CD4-positive, alpha-beta T cell treated with Interleukin-6 at 100 ng/mL for 8 hours (primary cell): ENCODE results near the gene SORCS1.
"Not testable (repeated sequence)": the region's sequence is repeated elsewhere in the genome, so short reads cannot be mapped to it uniquely, and the experiment has no call there.

Experiments
- DNase-seq: peaks from one replicate; pipeline ENCODE4 v3.0.0-alpha.2; 2020; ENCODE audit warnings: mixed read lengths, low spot score

The SORCS1 gene

DNA sequence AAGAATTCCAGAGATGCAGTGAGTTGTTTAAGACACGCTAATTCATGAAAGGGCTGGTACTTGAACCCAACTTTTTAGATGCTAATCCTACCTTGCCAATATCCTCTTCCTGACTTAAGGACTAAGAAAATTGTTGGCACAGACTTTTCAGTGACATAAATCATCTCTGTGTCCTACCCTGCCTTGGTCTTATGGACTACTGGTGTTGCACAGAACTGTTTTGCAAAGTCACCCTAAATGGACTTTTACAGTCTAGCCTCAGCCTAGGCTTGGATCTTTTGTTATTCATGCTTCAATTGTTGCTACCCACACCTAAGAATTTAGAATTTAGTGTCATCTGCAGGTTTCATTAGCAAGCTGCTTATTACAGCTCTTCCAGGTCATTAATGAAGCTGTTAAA lies 112.7 kb downstream of the SORCS1 start:
- DNase-seq, result no peak

DNA sequence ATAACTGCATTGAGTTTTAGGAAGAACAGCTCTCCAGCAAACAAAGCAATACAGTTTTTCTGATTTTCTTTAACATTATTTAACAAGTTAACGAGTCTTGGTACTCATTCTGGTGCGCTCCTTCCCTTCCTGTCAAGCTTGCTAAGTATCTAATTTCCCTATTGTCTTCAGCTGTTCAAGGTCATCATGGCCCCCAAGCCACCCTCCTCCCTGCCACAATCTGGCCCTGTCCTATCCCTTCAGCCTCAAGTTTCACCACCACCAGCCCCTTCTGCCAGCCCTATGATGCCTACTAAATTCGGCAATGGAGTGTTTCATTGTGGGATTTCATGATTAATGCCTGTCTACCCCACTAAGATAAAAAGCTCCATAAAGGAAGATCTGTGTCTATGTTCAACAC lies 121.0 kb downstream of the SORCS1 start:
- DNase-seq, result no peak

DNA sequence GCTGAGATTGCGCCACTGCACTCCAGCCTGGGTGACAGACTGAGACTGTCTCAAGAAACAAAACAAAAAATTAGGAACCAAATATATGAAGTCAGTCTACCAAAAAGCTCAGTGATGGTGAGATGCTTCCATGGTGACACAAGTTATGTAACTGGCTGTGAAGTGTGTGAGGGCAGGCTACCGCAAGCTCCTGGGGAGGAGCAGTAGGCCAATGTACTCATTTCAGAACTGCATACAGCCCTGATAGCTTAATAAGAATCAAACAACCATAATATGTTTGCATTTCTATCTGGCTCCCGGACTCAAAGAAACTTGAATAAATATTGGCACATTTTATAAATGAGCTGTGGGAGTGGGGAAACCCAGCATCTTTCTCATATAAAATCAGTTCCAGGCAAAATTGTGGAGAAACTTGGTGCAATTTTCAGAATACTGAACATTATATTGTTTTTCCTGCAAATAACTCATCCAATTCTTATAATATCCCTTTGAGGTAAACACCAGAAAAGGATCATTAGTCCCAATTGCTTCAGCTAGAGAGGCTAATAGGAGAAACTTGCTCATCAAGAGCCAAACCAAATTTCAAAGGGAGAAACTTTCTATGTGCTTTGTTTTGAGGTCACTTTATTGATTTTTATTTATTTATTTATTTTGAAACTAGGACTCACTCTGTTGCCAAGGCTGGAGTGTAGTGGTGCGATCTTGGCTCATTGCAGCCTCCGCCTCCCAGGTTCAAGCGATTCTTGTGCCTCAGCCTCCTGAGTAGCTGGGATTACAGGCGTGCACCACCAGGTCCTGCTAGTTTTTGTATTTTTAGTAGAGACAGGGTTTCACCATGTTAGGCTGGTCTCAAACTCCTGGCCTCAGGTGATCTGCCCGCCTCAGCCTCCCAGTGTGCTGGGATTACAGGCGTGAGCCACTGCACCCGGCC lies 127.0 kb downstream of the SORCS1 start:
- DNase-seq, result no peak

DNA sequence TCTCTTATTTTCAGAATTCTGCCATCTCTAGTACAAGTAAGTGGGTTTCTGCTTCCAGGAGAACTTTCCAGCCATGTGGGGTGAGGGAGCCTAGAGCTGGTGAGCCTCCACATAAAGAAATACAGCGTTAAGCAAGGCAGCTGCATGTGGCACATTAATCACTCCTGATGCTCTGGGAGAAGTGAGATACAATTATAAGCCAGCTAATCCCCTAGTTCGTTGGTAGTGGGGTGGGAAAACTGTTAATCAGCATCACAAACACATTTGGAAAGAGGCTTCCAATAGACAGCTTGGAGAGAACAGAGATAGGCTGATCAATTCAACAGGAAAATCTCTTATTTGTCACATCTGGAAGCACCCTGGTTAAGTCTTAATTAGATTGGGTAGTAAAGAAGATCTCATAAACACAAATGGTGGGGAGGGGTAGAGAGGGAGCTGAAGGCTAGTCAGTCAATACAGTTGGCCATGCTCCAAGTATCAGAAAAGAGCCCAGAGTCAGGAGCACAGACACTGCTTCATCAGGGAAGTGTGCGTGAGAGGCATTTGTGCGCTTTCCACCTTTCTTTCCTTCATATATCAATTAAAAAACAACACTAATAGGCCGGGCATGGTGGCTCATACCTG lies 130.6 kb downstream of the SORCS1 start:
- no peak for DNase-seq

DNA sequence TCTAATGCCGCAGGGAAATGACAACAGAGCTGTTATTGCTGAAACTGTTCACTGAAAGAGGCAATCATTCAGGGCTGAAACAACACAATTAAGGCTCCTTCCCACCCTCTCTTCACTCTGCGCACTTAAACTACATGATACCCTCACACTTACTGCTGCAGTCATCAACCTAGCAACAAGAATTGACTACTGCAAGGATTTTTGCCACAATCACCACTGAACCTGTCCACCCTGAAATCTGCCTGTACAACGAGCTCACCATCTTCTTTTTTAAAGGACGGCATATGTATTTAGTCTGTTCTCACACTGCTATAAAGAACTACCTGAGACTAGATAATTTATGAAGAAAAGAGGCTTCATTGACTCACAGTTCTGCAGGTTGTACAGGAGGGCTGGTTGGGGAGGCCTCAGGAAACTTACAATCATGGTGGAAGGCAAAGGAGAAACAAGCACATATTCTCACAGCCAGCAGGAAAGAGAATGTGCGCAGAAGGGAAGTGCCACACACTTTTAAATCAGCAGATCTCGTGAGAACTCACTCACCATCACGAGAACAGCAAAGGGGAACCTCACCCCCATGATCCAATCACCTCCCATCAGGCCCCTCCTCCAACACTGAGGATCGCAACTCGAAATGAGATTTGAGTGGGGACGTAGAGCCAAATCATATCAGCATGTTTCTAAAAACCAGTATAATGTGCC lies 131.7 kb downstream of the SORCS1 start:
- DNase-seq, result no peak

DNA sequence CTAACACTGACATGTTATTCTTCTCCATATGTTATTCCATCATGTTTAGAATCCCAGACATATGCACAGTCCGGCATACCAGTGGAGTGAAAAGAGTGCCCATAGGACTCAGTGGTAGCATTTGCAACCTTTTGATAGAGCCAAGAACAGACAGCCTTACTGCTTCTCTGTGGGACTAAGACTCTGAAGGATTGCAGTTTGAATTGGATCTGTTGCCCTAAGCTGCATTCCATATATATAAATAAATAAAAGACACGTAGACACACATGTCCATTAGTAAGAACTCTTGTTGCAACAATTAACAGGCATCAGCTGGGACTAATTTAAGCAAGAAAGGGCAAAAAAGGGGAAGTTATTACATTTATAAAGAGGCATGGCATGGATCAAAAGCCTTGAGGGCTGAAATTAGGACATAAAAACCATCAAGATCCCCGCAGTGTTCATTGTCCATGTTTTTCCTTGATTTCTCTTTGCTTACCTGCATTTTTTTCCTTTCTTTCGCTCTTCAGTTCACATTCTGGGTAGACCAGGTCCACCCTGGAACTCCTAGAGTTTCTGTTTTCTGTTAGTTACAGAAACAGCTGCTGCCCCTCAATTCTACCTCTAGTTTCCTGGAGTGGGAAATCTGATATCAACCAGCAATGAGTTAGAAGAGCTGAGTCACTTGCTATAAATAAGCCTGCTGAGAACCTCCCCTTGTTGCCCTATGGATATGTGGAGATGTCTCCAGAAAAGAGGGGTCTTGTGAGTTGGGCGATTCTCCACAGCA lies 132.4 kb downstream of the SORCS1 start:
- no peak for DNase-seq

DNA sequence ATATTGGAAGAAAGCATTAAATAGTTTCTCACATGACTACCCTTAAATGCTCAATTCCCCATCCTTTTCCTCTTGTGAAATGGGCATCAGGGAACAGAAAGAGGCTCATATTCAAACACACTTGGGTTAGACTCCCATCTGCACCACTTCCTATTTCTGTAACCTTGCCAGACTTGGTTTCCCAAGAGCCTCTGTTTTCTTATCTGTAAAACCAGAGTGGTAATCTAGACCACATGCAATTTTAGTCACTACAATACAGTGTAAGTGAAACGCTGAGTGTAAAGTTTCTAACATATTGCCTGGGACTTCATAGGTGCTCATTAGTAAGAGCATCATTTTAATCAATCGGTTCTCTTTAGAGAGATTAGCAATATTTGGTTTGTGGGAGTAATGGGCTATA lies 136.3 kb downstream of the SORCS1 start:
- no peak for DNase-seq

DNA sequence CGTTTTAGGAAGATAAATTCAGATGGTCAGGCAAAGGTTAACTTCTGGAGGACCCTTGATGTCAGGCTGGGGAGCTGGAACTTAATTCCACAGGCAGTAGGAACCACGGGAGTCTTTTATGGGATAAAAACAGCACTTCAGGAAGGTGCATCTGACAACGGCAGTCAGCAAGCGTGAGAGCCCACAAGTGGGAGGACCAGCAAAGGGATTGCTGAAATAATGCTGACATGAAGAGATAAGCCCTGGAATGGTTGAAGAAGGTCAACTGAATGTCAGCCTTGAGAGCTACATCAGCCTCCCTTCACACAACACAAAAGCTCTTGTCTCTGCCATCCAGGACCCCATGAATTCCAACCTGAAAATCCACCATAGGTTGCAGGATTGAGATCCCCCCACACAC lies 138.8 kb downstream of the SORCS1 start:
- DNase-seq, result no peak

DNA sequence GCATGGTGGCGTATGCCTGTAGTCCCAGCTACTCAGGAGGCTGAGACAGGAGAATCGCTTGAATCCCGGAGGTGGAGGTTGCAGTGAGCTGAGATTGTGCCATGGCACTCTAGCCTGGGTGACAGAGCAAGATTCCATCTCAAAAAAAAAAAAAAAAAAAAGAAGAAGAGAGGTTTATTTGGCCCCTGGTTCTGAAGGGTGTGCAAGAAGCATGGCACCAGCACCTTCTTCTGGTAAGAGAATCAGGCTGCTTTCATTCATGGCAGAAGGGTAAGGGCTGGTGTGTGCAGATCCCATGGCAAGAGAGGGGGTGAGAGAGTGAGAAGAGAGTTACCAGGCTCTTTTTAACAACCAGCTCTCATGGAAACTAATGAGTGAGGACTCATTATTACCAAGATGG lies 140.5 kb downstream of the SORCS1 start:
- DNase-seq, result not testable (repeated sequence)

DNA sequence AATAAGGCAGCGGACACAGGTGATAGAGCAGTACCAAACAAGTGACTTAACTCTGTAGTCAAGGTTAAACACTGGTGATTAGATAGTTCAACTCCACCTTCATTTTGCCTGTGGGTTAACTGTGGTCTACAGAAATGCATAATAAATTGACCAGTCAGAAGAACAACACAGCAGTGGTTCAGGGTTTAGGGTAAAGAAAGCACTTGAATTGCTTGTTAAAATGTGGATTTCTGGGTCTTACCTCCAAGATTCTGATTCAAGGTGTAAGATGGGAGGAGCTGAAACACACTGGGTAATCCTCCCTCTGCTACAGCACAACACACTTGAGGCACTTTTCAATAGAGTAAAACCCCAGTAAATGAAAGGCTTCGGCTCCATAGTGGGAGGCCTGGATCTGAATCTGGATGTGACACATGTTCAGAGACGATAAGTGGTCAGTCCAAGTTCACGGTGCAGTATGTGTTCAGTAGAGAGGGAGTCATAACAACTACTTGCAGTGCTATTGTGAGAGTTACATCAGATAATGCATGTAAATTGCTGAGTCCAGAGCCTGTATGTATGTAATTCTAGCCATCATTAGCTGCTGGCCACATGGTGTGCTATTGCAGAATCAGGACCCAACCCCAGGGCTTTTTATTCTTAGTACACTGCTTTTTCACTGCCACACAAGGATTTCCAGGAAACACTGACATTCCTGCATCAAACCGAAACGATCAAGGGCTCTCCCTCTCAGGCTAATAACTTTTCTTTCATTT lies 141.7 kb downstream of the SORCS1 start:
- no peak for DNase-seq

DNA sequence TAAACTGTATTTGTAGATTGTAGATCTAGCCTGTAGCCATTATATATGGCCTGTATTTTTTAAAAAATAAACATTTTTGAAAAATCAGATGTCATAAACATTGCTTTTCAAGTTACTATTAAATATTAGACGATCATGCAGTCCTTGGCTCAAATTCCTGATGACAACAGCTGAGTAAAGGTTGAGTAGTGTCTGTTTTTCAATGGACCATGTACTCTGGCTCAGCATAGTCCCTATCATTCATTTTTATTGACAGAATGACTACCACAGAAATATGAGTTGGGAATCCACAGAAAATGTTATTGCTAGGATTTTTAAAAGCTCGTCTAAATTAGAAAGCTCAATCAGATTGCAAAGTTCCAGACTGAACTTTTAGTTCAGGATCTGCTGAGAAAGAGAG lies 145.4 kb downstream of the SORCS1 start:
- DNase-seq, result no peak

DNA sequence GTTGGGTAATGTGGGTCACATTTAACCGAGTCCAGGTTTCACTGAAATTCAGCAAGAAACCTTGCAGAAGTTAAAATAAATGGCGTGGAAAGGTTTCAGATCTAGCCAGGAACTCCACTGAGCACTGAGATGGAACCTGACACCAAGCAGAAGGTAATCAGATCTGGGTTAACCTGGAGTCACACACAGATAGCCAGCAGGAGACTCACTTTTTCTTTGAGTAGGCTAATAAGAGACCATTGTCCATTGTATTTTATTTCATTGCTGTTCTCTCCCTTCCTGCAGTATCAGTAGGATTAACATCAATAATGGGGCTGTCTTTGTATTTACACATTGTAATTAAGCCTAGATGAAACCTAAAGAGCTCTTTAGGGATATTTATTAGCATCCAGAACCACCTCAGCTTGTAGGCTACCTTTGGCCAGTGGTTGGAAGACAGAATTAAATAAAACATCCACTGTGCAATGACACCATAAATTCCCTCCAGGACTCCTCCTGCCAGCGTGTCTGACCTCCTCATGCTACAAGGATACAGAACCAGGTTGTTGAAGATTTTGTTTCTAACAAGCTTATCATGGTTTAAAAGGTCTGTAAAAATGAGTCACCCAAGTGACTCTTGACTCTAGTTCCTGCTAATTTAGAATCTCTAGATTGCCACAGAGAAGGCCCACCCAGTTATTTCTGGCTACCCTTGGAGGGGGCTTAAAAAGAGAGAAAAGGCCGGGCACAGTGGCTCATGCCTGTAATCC lies 151.1 kb downstream of the SORCS1 start:
- no peak for DNase-seq

DNA sequence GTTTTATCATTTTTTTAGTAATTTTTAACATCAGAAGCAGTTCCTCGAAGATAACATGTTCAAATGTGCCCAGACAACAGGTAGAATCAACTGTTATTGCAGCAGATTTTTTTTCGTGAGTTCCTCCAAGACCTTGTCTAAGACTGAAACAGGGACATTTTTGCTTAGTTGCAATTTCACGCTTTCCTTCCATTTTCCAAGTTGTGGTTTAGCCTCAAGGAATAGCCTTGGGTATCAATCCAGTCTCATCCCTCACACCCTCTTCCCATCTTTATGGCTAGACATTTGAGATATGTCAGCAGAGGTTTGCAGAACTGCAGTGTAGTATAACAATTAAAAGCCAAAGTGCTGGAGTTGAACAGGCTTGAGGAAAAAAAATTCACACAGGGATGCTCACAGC lies 152.5 kb downstream of the SORCS1 start:
- no peak for DNase-seq

DNA sequence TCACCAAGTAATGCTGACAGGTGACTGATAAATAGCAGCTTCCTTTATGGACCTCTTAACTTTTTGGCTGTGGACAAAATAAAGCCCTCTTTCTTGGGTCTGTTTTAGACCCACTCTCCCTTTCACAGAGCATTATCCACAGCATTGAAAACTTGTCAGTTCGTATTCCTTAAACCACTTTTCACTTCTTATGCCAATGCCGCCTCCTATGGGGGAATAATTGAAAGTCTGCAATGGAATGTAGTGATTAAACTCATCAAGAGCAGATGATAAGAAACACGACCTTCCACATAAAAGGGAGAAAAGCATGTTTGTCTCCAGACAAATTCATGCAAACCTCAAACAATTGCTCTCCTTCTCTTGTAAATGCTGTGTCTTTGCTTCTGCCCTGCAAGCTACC lies 153.4 kb downstream of the SORCS1 start:
- no peak for DNase-seq

DNA sequence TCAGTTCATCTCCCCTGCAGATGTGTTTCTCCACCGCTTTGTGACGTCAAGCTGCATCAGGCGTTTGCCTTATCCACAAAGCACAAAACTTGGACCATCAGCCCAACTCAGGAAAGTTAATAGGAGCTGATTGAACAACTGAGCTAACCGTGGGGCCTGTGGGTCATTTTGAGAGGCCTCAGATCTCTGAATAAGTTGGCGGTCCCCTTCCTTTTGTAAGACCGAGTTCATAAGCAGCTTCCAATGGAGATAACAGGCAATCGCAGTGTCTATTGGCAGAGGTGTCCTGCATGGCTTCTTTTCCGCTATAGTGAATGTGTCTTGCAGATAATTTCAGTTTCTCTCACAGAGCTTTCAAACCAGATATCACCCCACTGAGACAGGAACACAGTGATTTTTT lies 154.0 kb downstream of the SORCS1 start:
- DNase-seq, result no peak

DNA sequence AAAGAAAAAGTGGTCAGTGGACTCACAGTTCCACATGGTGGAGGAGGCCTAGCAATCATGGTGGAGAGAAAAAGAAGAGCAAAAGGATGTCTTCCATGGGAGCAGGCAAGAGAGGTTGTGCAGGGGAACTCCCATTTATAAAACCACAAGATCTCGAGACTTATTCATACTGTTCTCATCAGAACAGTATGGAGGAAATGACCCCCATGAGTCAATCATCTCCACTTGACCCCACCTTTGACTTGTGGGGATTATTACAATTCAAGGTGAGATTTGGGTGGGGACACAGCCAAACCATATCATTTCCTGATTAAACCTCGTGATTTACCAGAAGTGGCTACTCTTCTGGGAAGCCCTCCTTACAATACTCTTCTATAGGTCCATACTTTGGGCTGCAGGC lies 160.1 kb downstream of the SORCS1 start:
- DNase-seq, result no peak

DNA sequence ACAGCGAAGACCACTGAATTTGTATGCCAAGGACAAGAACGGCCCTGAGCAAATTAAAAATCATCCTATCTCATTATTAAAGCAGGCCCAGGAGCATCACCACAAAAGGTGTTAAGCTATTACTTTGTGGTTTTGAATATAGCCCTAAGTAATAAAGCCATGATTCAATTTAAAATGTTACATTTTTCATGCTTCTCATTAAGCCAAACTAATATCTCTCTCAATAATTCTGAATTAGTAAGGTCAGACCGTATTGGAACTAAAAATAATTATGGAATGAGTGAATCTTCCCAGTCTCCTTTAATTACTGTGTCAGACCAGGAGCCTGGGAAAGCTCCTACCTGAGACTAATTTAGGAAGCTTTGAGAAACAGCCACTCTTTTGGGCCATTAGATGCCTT lies 162.4 kb downstream of the SORCS1 start:
- no peak for DNase-seq

DNA sequence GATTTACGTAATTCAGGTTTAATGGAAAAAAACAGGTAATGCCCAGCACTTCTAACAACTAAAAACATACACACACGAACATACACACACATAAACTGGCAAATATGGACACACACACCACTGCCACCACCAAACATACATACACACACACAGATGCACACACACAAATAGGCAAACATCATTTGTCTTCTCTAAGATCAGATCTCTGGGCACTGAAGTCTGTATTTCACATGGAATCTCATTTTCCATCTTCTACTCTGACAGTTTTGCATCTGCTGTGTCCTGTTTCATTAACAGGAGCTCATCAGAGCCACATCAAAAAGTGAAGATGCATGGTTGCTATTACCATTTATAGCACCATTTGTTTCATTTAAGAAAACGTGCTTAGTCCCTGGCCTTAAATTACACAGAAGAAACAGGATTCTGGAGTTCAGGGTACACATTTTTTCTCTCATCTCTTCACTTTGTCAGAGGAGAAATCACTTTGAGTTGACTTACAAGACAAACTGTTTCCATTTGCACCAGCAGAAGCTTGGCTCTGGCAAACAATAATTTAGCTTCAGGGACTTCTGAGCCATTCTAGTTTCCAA lies 165.3 kb downstream of the SORCS1 start:
- DNase-seq, result no peak

DNA sequence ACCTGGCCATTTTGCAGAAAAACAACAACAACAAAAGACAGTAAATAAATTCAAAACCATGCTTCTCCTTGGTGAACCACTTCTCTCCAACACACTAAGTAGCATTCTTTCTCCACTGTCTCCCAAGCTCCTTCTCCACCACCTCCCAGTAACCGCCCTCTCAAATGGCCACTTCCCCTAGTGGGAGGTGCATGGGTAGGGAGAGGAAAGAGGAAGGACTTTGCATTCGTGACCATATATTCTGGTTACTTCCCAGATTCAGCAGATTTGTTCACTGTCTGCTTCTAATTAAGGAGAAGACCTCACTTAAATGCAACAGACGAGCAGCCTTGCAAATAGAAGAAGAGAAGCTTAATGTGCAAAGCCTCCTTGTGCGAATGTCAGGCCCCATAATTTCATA lies 166.8 kb downstream of the SORCS1 start:
- no peak for DNase-seq

DNA sequence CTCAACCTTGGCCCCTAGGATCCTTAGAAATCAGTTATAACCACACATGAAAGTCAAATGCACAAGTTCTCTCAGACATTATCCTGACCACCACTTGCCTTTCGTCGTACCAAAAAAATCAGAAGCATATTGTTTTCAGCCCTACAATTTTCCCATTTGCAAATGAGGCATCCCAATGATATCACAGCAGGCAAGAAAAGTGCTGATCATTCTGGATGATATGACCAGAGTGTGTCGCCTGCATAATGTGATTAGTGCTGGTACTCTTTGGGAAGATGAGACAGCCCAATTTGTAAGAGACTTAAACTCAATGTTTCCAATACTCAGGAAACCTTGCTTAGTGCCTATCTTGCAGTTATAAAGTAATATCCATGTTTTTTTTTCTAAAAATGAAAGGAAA lies 168.0 kb downstream of the SORCS1 start:
- no peak for DNase-seq
